Measurements from ENCODE around the gene UBE2Z.

- TF ChIP-seq CTCF (IDR thresholded peaks at IDR 0.05; ENCODE audit: low read length), result no peak
- no peak for TF ChIP-seq EZH2 (optimal IDR thresholded peaks at IDR 0.05; ENCODE audit: low read depth, low read length)
Observed at GRCh38 chr17:48951572-48951971, 43.4 kb downstream of the UBE2Z start.
